GM23248 (cell line): Measurements from ENCODE around the gene PHLDB3. TPM values are rescaled to one million over a fixed set of nuclear protein-coding genes. Genes with fewer than 3 reads are reported as not detected.

Experiments
- DNase-seq: peaks from one replicate; pipeline ENCODE4 v3.0.0-alpha.2; 2015
- H2AFZ ChIP-seq: fragments of 200-600 bp; sonication (generic); 2 replicates; pipeline ENCODE4 v1.6.1; 2016; ENCODE audit warnings: antibody characterized with exemption
- H3F3A ChIP-seq: fragments of 200-600 bp; sonication (generic); 2 replicates; pipeline ENCODE4 v1.6.1; 2016; ENCODE audit warnings: mild to moderate bottlenecking, antibody characterized with exemption, mixed run types; ENCODE audit not compliant: insufficient read depth
- H3K27ac ChIP-seq: fragments of 200-600 bp; sonication (generic); 2 replicates; pipeline ENCODE4 v1.5.1; 2016; ENCODE audit warnings: mild to moderate bottlenecking
- H3K27me3 ChIP-seq: fragments of 200-600 bp; sonication (generic); replicated peaks from 2 replicates; pipeline ENCODE4 v1.6.1; 2016; ENCODE audit warnings: mild to moderate bottlenecking; ENCODE audit not compliant: insufficient read depth
- H3K36me3 ChIP-seq: fragments of 200-600 bp; sonication (generic); 2 replicates; pipeline ENCODE4 v1.6.1; 2016; ENCODE audit warnings: low read depth, mild to moderate bottlenecking
- H3K4me1 ChIP-seq: fragments of 200-600 bp; sonication (generic); 2 replicates; pipeline ENCODE4 v1.6.1; 2016; ENCODE audit warnings: mild to moderate bottlenecking; ENCODE audit not compliant: insufficient read depth
- H3K4me2 ChIP-seq: fragments of 200-600 bp; sonication (generic); one replicate; pipeline ENCODE4 v1.6.1; 2016; ENCODE audit warnings: mild to moderate bottlenecking; ENCODE audit not compliant: unreplicated experiment
- H3K4me3 ChIP-seq: fragments of 200-600 bp; sonication (generic); 2 replicates; pipeline ENCODE4 v1.5.1; 2016; ENCODE audit warnings: mild to moderate bottlenecking
- H3K79me2 ChIP-seq: fragments of 200-600 bp; sonication (generic); 2 replicates; pipeline ENCODE4 v1.6.1; 2016; ENCODE audit warnings: mild to moderate bottlenecking; ENCODE audit not compliant: insufficient read depth
- H3K9ac ChIP-seq: fragments of 200-600 bp; sonication (generic); 2 replicates; pipeline ENCODE4 v1.6.1; 2016; ENCODE audit warnings: mild to moderate bottlenecking
- H3K9me2 ChIP-seq: fragments of 200-600 bp; sonication (generic); 2 replicates; pipeline ENCODE4 v1.6.1; 2016; ENCODE audit warnings: mixed run types, mild to moderate bottlenecking, moderate library complexity; ENCODE audit not compliant: insufficient read depth
- H3K9me3 ChIP-seq: fragments of 200-600 bp; sonication (generic); one replicate; pipeline ENCODE4 v1.6.1; 2017; ENCODE audit warnings: low read depth
- H4K20me1 ChIP-seq: fragments of 200-600 bp; sonication (generic); 2 replicates; pipeline ENCODE4 v1.6.0; 2016; ENCODE audit not compliant: insufficient read depth
- EZH2 ChIP-seq: fragments of 200-600 bp; sonication (generic); IDR thresholded peaks from 2 replicates; pipeline ENCODE4 v1.6.1; 2018; ENCODE audit warnings: antibody characterized with exemption, mild to moderate bottlenecking; ENCODE audit not compliant: insufficient read depth, poor library complexity, severe bottlenecking
- EZH2phosphoT487 ChIP-seq: fragments of 200-600 bp; sonication (generic); IDR thresholded peaks from 2 replicates; pipeline ENCODE4 v1.6.1; 2018; ENCODE audit warnings: antibody characterized with exemption, moderate library complexity, mild to moderate bottlenecking, low read depth; ENCODE audit not compliant: insufficient read depth
- WGBS, 2 experiments: methylation state at CpG; one replicate each; pipeline ENCODE4 v1.1.6; 2015 to 2017; ENCODE audit warnings: low lambda C conversion rate in 2 of 2, low coverage in 1 of 2; ENCODE audit errors: missing lambda C conversion rate in 2 of 2; 5-methylcytosine and 5-hydroxymethylcytosine counted together
- in situ Hi-C: fragments of 300-500 bp; cut with MboI; formaldehyde crosslinking; loops from 2 replicates; pipeline ENCODE4 v1.15.0; 2020
- polyA plus RNA-seq: library from polyadenylated mRNA; unstranded; fragments of >200 nt; fragmentation: Nextera tagmentation; extraction: Ambion mirVana; gene quantifications from 2 replicates; pipeline ENCODE4 v1.2.1, GENCODE V29; 2016
- total RNA-seq: library from RNA; depleted of rRNA; stranded (reverse); fragments of >200 nt; shearing (Covaris generic); gene quantifications from 2 replicates; pipeline ENCODE4 v1.2.3, GENCODE V29; 2014

Gene PHLDB3
- total and polyA plus RNA-seq, 2 experiments from 2014 or later, result 4.6 to 5.6 TPM

DNA sequence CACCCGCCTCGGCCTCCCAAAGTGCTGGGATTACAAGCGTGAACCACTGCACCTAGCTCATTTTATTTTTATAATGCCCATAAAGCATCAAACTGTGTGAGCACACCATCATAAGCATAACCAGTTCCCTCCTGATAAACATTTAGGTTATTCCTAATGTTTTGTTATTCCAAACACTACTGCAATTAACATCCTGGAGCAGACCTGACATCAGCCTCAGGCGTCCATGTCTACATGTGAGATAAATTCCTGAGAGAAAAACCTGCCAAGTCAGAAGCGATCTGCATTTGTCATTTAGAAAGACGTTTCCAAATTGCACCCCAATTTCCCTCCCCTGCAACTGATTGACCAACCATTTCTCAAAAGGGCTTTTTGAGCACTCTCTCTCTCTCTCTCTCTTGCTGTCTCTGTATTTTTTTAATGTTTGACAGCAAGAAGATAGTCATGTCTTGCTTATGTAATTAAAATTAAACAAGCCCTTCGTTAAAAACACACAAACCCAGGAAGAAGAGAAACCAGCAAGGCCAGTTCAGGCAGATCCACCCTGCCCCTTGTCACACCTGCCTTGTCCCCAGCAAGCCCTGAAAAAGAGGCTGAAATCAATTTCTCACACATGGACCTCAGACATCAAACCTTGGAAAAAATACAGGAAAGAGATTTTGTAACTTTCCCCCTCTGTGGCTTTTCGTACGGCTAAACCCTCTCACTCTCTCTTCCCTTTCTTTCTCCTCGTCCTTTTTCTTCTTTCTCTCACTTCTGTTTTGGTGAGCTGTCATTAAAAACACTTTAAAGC is 49.0 kb downstream of the PHLDB3 start:
- Histone ChIP-seq H3K9me3 (no peaks in the 10 kb centered on the region), H3K36me3 (no peaks in the 10 kb centered on the region), H3K27ac (no peak overlapping the region), H2AFZ (no peak overlapping the region), H3K79me2 (no peaks in the 10 kb centered on the region), H3K4me2 (no peak overlapping the region), H3K9me2 (no peaks in the 10 kb centered on the region), H3K4me3 (no peak overlapping the region), H3K4me1 (0 out of 2 replicates have a peak, but pooled peaks cover under 1% of the 10 kb centered on the region), H3F3A (no peaks in the 10 kb centered on the region), H4K20me1 (no peaks in the 10 kb centered on the region), H3K27me3 (no peaks in the 10 kb centered on the region; the same call in 1 of the 2 replicates), H3K9ac (no peak overlapping the region)
- TF ChIP-seq EZH2 (no peak), EZH2phosphoT487 (no peak)
- in situ Hi-C loops, result no loop called here
- 58 to 59% methylated on average over 10 of the region's 10 CpGs for WGBS, 2 experiments
- DNase-seq, result no peak

GRCh38 chr19:43454031-43454430 is 50.5 kb downstream of the PHLDB3 start:
- H3K9ac ChIP-seq, result no peak overlapping the region
- no peaks in the 10 kb centered on the region for H4K20me1 ChIP-seq
- no peaks in the 10 kb centered on the region; the same call in 1 of the 2 replicates for H3K27me3 ChIP-seq
- H3K4me2 ChIP-seq, result no peak overlapping the region
- no peaks in the 10 kb centered on the region for H3K79me2 ChIP-seq
- H3K4me3 ChIP-seq, result no peak overlapping the region
- H2AFZ ChIP-seq, result no peak overlapping the region
- H3K9me2 ChIP-seq, result no peaks in the 10 kb centered on the region
- H3F3A ChIP-seq, result no peaks in the 10 kb centered on the region
- WGBS, 2 experiments, result 51 to 53% methylated on average over 2 of the region's 2 CpGs
- no peaks in the 10 kb centered on the region for H3K9me3 ChIP-seq
- no peak overlapping the region for H3K27ac ChIP-seq
- peaks cover 5% of the 10 kb centered on the region; the same call in 1 of the 2 replicates for H3K4me1 ChIP-seq
- H3K36me3 ChIP-seq, result no peaks in the 10 kb centered on the region
- no peak for DNase-seq
- in situ Hi-C loops, result no loop called here
- TF ChIP-seq EZH2phosphoT487, result no peak
- TF ChIP-seq EZH2, result no peak

GRCh38 chr19:43452582-43452981 is 52.0 kb downstream of the PHLDB3 start:
- Histone ChIP-seq H3K36me3 (no peaks in the 10 kb centered on the region), H3K4me2 (no peak overlapping the region), H3K4me1 (peaks cover 5% of the 10 kb centered on the region; the same call in 1 of the 2 replicates), H3F3A (no peaks in the 10 kb centered on the region), H3K27me3 (no peaks in the 10 kb centered on the region; the same call in 1 of the 2 replicates), H3K9ac (no peak overlapping the region), H3K27ac (no peak overlapping the region), H3K9me2 (no peaks in the 10 kb centered on the region), H3K79me2 (no peaks in the 10 kb centered on the region), H3K4me3 (no peak overlapping the region), H4K20me1 (no peaks in the 10 kb centered on the region), H3K9me3 (no peaks in the 10 kb centered on the region), H2AFZ (no peak overlapping the region)
- 39 to 45% methylated on average over 3 of the region's 3 CpGs for WGBS, 2 experiments
- no peak for DNase-seq
- TF ChIP-seq EZH2 (no peak), EZH2phosphoT487 (no peak)
- in situ Hi-C loops, result no loop called here

- Histone ChIP-seq H3K9me3 (no peaks in the 10 kb centered on the region), H3F3A (no peaks in the 10 kb centered on the region), H3K4me1 (peaks cover 5% of the 10 kb centered on the region; the same call in 1 of the 2 replicates), H3K27ac (no peak overlapping the region), H2AFZ (no peak overlapping the region; the same call in 1 of the 2 replicates), H3K4me3 (no peak overlapping the region), H3K4me2 (no peak overlapping the region), H3K9ac (no peak overlapping the region), H3K36me3 (no peaks in the 10 kb centered on the region), H3K79me2 (no peaks in the 10 kb centered on the region), H3K27me3 (no peaks in the 10 kb centered on the region; the same call in 1 of the 2 replicates), H3K9me2 (no peaks in the 10 kb centered on the region), H4K20me1 (no peaks in the 10 kb centered on the region)
- in situ Hi-C loops, result no loop called here
- DNase-seq, result peak; percentile 66
- TF ChIP-seq EZH2phosphoT487 (no peak), EZH2 (no peak)
- 6 to 13% methylated on average over 2 of the region's 2 CpGs for WGBS, 2 experiments
Measured at GRCh38 chr19:43450545-43450997, 54.0 kb downstream of the PHLDB3 start.
